ENCODE measurements around the gene SFXN2. TPM values are rescaled to one million over a fixed set of nuclear protein-coding genes. Genes with fewer than 3 reads are reported as not detected.

SFXN2 gene
- total RNA-seq (2021) (15.7 to 21.2 TPM (median 15.9 TPM) in 3 replicates), Bru-seq, nascent RNA (percentile 78 among the genes with signal in this experiment)
- long read RNA-seq, experiment 1, full-length matches to known transcripts, result 37 of 50 reads
- long read RNA-seq, experiment 1, partial matches to known transcripts, result 2 of 50 reads
- long read RNA-seq, experiment 1, other reads (novel, unspliced or antisense), result 11 of 50 reads
- long read RNA-seq, experiment 2, full-length matches to known transcripts, result 4 of 13 reads
- long read RNA-seq, experiment 2, partial matches to known transcripts, result 2 of 13 reads
- long read RNA-seq, experiment 2, other reads (novel, unspliced or antisense), result 7 of 13 reads
- long read RNA-seq, experiment 3, full-length matches to known transcripts, result 6 of 10 reads
- long read RNA-seq, experiment 3, partial matches to known transcripts, result 1 of 10 reads
- long read RNA-seq, experiment 3, other reads (novel, unspliced or antisense), result 3 of 10 reads

DNA sequence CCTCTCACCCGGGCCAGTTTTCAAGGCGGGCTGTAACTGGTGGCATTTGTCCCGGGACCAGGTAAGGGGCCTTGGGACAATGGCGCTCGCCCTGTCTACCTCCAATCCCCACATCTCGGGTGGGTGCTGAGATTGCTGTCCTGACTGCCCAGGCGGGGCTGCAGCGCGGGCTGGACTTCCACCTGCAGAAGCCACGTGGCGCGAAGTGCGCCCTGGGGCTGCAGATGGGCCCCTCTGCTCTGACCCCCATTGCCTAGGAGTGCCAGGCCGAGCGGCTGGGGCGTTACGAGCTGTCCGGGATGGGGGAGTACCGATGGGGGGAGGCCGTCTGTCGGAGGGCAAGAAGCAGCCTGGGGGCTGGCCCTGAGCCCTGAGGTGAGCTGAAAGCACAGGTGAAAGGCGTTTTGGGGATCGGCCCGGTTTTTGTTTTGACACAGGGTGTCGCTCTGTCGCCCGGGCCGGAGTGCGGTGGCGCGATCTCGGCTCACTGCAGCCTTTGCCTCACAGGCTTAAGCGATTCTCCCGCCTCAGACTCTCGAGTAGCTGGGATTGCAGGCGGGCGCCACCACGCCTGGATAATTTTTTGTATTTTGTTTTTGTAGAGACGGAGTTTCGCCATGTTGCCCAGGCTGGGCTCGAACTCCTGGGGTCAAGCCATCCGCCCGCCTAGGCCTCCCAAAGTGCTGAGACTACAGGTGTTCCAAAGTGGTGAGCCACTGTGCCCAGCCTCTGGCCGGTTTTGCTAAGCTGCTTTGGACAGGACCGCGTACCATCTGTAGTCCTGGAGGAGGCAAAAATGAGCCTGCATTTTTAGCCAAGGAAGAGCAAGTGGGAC, at the start of gene SFXN2:
SFXN2 (plus strand) TSS at position 16 of the 835 bp plus-strand sequence. CDS start 12,001 bp downstream, outside the sequence.
- Mint-ChIP-seq H3K4me3 (peak within 1 kb of the TSS; percentile 90), H3K9me3 (no peaks in the 10 kb centered on the region), H3K36me3 (peaks cover 9% of the 10 kb centered on the region), H3K27ac (peak within 1 kb of the TSS; percentile 73), H3K4me1 (peaks cover 51% of the 10 kb centered on the region), H3K27me3 (ENCODE audit: low read depth) (no peaks in the 10 kb centered on the region)
- DNase-seq (ENCODE audit: low spot score) (peak; percentile 74), ATAC-seq (peak; percentile 9)
- ChIA-PET POLR2A (interaction anchor here (0.6 to 2.8 kb wide), 6 partner anchors 28 to 203 kb away, joined by 3 to 13 read pairs (median 7); partner anchors contain the start of genes CNNM2 and WBP1L), CTCF (interaction anchor here (0.5 to 6.4 kb wide), 20 partner anchors 28 to 530 kb away, joined by 3 to 101 read pairs (median 4); partner anchors contain the start of genes ACTR1A, NFKB2, SUFU and TRIM8)
- TF ChIP-seq ATF1 (CRISPR knock-in tag; IDR thresholded peaks at IDR 0.05) (0 out of 2 replicates have a peak, but pooled peaks have one; percentile 51), ZNF232 (CRISPR knock-in tag; IDR thresholded peaks at IDR 0.05) (0 out of 2 replicates have a peak, but pooled peaks have one; percentile 26), PRDM15 (CRISPR knock-in tag; IDR thresholded peaks at IDR 0.05) (peak; percentile 18; the same call in 1 of the 2 replicates), ZNF396 (CRISPR knock-in tag; IDR thresholded peaks at IDR 0.05; ENCODE audit: borderline replicate concordance) (no peak), NR1H2 (CRISPR knock-in tag; IDR thresholded peaks at IDR 0.05) (no peak), ZNF671 (CRISPR knock-in tag; IDR thresholded peaks at IDR 0.05) (no peak), ELF4 (CRISPR knock-in tag; IDR thresholded peaks at IDR 0.05; ENCODE audit: low read depth) (0 out of 2 replicates have a peak, but pooled peaks have one; percentile 22), ZNF416 (CRISPR knock-in tag; IDR thresholded peaks at IDR 0.05) (no peak), ZMAT4 (CRISPR knock-in tag; IDR thresholded peaks at IDR 0.05) (no peak), TEAD4 (CRISPR knock-in tag; IDR thresholded peaks at IDR 0.05) (no peak), E2F1 (CRISPR knock-in tag; IDR thresholded peaks at IDR 0.05) (no peak), MXD4 (CRISPR knock-in tag; IDR thresholded peaks at IDR 0.05; ENCODE audit: borderline replicate concordance) (no peak), ZNF281 (CRISPR knock-in tag; IDR thresholded peaks at IDR 0.05) (no peak)
- TF ChIP-seq, protein P1, sequence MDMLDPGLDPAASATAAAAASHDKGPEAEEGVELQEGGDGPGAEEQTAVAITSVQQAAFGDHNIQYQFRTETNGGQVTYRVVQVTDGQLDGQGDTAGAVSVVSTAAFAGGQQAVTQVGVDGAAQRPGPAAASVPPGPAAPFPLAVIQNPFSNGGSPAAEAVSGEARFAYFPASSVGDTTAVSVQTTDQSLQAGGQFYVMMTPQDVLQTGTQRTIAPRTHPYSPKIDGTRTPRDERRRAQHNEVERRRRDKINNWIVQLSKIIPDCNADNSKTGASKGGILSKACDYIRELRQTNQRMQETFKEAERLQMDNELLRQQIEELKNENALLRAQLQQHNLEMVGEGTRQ (CRISPR knock-in tag; IDR thresholded peaks at IDR 0.05), result no peak
- TF ChIP-seq, protein P2, sequence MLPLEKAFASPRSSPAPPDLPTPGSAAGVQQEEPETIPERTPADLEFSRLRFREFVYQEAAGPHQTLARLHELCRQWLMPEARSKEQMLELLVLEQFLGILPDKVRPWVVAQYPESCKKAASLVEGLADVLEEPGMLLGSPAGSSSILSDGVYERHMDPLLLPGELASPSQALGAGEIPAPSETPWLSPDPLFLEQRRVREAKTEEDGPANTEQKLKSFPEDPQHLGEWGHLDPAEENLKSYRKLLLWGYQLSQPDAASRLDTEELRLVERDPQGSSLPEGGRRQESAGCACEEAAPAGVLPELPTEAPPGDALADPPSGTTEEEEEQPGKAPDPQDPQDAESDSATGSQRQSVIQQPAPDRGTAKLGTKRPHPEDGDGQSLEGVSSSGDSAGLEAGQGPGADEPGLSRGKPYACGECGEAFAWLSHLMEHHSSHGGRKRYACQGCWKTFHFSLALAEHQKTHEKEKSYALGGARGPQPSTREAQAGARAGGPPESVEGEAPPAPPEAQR (CRISPR knock-in tag; IDR thresholded peaks at IDR 0.05), result no peak
- TF ChIP-seq, protein P3, sequence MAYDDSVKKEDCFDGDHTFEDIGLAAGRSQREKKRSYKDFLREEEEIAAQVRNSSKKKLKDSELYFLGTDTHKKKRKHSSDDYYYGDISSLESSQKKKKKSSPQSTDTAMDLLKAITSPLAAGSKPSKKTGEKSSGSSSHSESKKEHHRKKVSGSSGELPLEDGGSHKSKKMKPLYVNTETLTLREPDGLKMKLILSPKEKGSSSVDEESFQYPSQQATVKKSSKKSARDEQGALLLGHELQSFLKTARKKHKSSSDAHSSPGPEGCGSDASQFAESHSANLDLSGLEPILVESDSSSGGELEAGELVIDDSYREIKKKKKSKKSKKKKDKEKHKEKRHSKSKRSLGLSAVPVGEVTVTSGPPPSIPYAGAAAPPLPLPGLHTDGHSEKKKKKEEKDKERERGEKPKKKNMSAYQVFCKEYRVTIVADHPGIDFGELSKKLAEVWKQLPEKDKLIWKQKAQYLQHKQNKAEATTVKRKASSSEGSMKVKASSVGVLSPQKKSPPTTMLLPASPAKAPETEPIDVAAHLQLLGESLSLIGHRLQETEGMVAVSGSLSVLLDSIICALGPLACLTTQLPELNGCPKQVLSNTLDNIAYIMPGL (CRISPR knock-in tag; IDR thresholded peaks at IDR 0.05), result peak; percentile 69; the same call in 1 of the 2 replicates
- TF ChIP-seq, protein P4, sequence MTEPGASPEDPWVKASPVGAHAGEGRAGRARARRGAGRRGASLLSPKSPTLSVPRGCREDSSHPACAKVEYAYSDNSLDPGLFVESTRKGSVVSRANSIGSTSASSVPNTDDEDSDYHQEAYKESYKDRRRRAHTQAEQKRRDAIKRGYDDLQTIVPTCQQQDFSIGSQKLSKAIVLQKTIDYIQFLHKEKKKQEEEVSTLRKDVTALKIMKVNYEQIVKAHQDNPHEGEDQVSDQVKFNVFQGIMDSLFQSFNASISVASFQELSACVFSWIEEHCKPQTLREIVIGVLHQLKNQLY (CRISPR knock-in tag; IDR thresholded peaks at IDR 0.05), result no peak
- TF ChIP-seq, protein P5, sequence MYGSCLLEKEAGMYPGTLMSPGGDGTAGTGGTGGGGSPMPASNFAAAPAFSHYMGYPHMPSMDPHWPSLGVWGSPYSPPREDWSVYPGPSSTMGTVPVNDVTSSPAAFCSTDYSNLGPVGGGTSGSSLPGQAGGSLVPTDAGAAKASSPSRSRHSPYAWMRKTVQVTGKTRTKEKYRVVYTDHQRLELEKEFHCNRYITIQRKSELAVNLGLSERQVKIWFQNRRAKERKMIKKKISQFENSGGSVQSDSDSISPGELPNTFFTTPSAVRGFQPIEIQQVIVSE (CRISPR knock-in tag; IDR thresholded peaks at IDR 0.05; ENCODE audit: borderline replicate concordance), result no peak
